Trophoblast cell (in vitro differentiated cells and primary cell): ENCODE data around the gene DBF4B.

Experiments used
- DNase-seq, 2 donors: peaks; one replicate each; pipeline ENCODE4 v3.0.0-alpha.2; 2016
- H2AFZ ChIP-seq: 2 replicates; pipeline ENCODE4 v1.6.1; 2013; ENCODE audit warnings: low read length, moderate library complexity, mild to moderate bottlenecking; ENCODE audit not compliant: insufficient read depth, poor library complexity
- H2AK5ac ChIP-seq: 2 replicates; pipeline ENCODE4 v1.6.1; 2013; ENCODE audit warnings: mild to moderate bottlenecking, low read length
- H2BK120ac ChIP-seq: 2 replicates; pipeline ENCODE4 v1.6.1; 2013; ENCODE audit warnings: low read length, mild to moderate bottlenecking, moderate library complexity; ENCODE audit not compliant: insufficient read depth, poor library complexity
- H2BK12ac ChIP-seq: 2 replicates; pipeline ENCODE4 v1.6.1; 2013; ENCODE audit warnings: mild to moderate bottlenecking, low read length, moderate library complexity
- H2BK5ac ChIP-seq: 2 replicates; pipeline ENCODE4 v1.6.1; 2013; ENCODE audit warnings: low read length, low read depth, moderate library complexity, mild to moderate bottlenecking; ENCODE audit not compliant: poor library complexity
- H3K14ac ChIP-seq: 2 replicates; pipeline ENCODE4 v1.6.1; 2013; ENCODE audit warnings: mild to moderate bottlenecking, low read length
- H3K18ac ChIP-seq: 2 replicates; pipeline ENCODE4 v1.6.1; 2013; ENCODE audit warnings: mild to moderate bottlenecking, low read length
- H3K23ac ChIP-seq: 2 replicates; pipeline ENCODE4 v1.6.1; 2013; ENCODE audit warnings: low read length
- H3K27ac ChIP-seq: 2 replicates; pipeline ENCODE4 v1.5.1; 2013; ENCODE audit warnings: low read depth, mild to moderate bottlenecking, inconsistent platforms, low read length, moderate library complexity
- H3K27me3 ChIP-seq: 2 replicates; pipeline ENCODE4 v1.6.1; 2013; ENCODE audit warnings: inconsistent platforms, mild to moderate bottlenecking, low read length, moderate library complexity; ENCODE audit not compliant: insufficient read depth
- H3K36me3 ChIP-seq, 2 experiments: 1 replicate in 1 of 2; 2 replicates in 1 of 2; pipeline ENCODE4 v1.6.1; 2013; ENCODE audit warnings: low read length in 2 of 2, mild to moderate bottlenecking in 2 of 2, moderate library complexity in 1 of 2; ENCODE audit not compliant: insufficient read depth in 2 of 2, control insufficient read depth in 1 of 2
- H3K4ac ChIP-seq: 2 replicates; pipeline ENCODE4 v1.6.1; 2013; ENCODE audit warnings: low read depth, mild to moderate bottlenecking, low read length, moderate library complexity
- H3K4me1 ChIP-seq, 2 experiments: 1 replicate in 1 of 2; 2 replicates in 1 of 2; pipeline ENCODE4 v1.6.1; 2013; ENCODE audit warnings: low read length in 2 of 2, mild to moderate bottlenecking in 2 of 2, moderate library complexity in 1 of 2; ENCODE audit not compliant: insufficient read depth in 2 of 2, control insufficient read depth in 1 of 2
- H3K4me2 ChIP-seq: 2 replicates; pipeline ENCODE4 v1.6.1; 2013; ENCODE audit warnings: inconsistent platforms, mild to moderate bottlenecking, low read length, moderate library complexity
- H3K4me3 ChIP-seq: 2 replicates; pipeline ENCODE4 v1.5.1; 2013; ENCODE audit warnings: mild to moderate bottlenecking, low read depth, low read length, inconsistent platforms
- H3K79me1 ChIP-seq: one replicate; pipeline ENCODE4 v1.6.1; 2013; ENCODE audit warnings: low read length
- H3K79me2 ChIP-seq: 2 replicates; pipeline ENCODE4 v1.6.1; 2013; ENCODE audit warnings: low read length, mild to moderate bottlenecking; ENCODE audit not compliant: control insufficient read depth, insufficient read depth, poor library complexity
- H3K9ac ChIP-seq: 2 replicates; pipeline ENCODE4 v1.6.1; 2013; ENCODE audit warnings: mild to moderate bottlenecking, low read length
- H3K9me3 ChIP-seq: 2 replicates; pipeline ENCODE4 v1.6.1; 2013; ENCODE audit warnings: low read depth, mild to moderate bottlenecking, control low read depth, inconsistent platforms, low read length; ENCODE audit not compliant: insufficient read depth
- H4K12ac ChIP-seq: 2 replicates; pipeline ENCODE4 v1.6.1; 2013; ENCODE audit warnings: low read depth, mild to moderate bottlenecking, low read length, moderate library complexity
- H4K8ac ChIP-seq: 2 replicates; pipeline ENCODE4 v1.6.1; 2013; ENCODE audit warnings: low read depth, mild to moderate bottlenecking, low read length, moderate library complexity
- H4K91ac ChIP-seq: one replicate; pipeline ENCODE4 v1.6.1; 2013; ENCODE audit warnings: low read depth, mild to moderate bottlenecking, low read length, moderate library complexity
- WGBS: extraction: QIAGEN DNeasy Blood & Tissue Kit; methylation state at CpG from one replicate; pipeline ENCODE4 v1.1.7; 2013; ENCODE audit warnings: missing lambda C conversion rate; ENCODE audit not compliant: insufficient read length, insufficient coverage; ENCODE audit errors: extremely low coverage; 5-methylcytosine and 5-hydroxymethylcytosine counted together

Gene DBF4B

DNA sequence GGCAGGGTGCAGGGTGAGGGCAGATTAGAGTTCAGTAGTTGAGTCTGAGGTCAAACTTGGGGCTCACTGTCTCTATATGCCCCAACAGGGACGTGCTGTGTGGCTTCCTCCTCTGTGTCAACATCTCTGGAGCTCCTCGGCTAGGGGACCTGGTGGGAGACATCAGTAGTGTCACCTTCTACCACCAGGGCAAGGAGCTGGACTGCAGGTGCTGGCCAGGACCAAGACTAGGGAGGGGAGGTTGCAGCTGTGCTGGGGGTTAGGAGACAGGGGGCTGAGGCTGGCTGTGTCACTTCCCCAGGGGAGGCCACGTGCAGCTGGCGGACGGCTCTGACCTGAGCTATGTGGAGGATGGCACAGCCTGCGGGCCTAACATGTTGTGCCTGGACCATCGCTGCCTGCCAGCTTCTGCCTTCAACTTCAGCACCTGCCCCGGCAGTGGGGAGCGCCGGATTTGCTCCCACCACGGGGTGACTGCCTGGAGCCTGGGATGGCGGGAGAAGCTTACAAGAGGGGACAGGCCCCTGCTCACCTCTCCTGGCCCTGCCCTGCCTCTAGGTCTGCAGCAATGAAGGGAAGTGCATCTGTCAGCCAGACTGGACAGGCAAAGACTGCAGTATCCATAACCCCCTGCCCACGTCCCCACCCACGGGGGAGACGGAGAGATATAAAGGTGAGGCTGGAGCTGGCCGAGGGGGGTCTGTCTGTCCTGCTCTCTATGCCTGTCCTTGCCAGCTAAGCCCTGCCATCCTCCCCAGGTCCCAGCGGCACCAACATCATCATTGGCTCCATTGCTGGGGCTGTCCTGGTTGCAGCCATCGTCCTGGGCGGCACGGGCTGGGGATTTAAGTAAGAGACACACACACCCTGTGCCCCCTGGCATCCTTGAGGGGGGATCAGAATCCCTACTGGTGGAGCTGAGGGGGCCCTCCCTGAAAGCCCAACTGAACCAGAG lies 69.2 kb downstream of the DBF4B start:
- H3K27me3 ChIP-seq = peaks cover 2% of the 10 kb centered on the region
- no peak overlapping the region for H3K4me3 ChIP-seq
- no peak overlapping the region for H2AFZ ChIP-seq
- no peaks in the 10 kb centered on the region for H3K79me2 ChIP-seq
- H3K18ac ChIP-seq = no peak overlapping the region
- H4K91ac ChIP-seq = no peak overlapping the region
- no peaks in the 10 kb centered on the region for H3K9me3 ChIP-seq
- H2AK5ac ChIP-seq = no peak overlapping the region
- H4K8ac ChIP-seq = no peak overlapping the region
- no peak overlapping the region for H2BK5ac ChIP-seq
- no peak overlapping the region for H3K4me2 ChIP-seq
- no peak overlapping the region for H3K14ac ChIP-seq
- no peak overlapping the region for H3K23ac ChIP-seq
- no peak overlapping the region for H2BK12ac ChIP-seq
- no CpG with 5 or more reads among the region's 20 CpGs for WGBS
- peaks cover 4 to 11% of the 10 kb centered on the region in 2 experiments for H3K4me1 ChIP-seq
- H3K9ac ChIP-seq = no peak overlapping the region
- H3K79me1 ChIP-seq = no peaks in the 10 kb centered on the region
- no peak overlapping the region for H2BK120ac ChIP-seq
- H4K12ac ChIP-seq = no peak overlapping the region
- no peak for DNase-seq
- H3K36me3 ChIP-seq = no peaks in the 10 kb centered on the region
- H3K4ac ChIP-seq = no peak overlapping the region
- H3K27ac ChIP-seq = no peak overlapping the region

DNA sequence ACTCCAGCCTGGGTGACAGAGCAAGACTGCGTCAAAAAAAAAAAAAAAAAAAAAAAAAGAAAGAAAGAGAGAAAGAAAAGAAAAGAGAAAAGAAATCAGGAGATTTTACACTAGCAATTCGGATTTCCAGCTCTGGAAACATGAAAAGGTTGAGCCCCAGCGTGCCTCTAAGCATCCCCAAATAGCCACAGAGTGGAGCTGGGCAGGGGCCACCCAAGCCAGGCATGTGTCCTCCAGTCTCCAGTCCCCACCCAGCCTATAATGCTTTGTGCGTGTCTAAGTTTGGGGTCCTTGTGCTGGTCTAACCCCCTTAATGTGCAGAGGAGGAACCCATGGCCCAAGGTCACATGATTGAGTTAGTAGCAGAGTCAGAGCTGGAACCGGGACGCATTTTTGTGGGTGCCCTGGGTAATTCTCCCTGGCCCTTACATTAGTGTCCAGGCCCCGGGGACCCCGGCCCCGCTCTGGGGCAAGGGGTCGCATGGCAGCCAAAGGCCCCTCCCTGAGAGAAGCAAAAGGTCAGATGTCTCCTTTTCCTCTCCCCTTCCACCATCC lies 70.3 kb downstream of the DBF4B start:
- Histone ChIP-seq H4K91ac (no peak overlapping the region), H2AFZ (no peak overlapping the region), H3K27me3 (peaks cover 2% of the 10 kb centered on the region), H3K36me3 (no peaks in the 10 kb centered on the region), H3K23ac (no peak overlapping the region), H3K79me1 (no peaks in the 10 kb centered on the region), H2BK12ac (no peak overlapping the region), H3K4me2 (peak overlapping the region; percentile 85), H3K79me2 (no peaks in the 10 kb centered on the region), H4K12ac (no peak overlapping the region), H3K4ac (no peak overlapping the region), H3K9me3 (no peaks in the 10 kb centered on the region), H2BK5ac (no peak overlapping the region), H3K27ac (no peak overlapping the region), H3K4me1 (peaks cover 4 to 11% of the 10 kb centered on the region in 2 experiments), H3K4me3 (no peak overlapping the region), H3K9ac (no peak overlapping the region), H3K18ac (no peak overlapping the region), H3K14ac (no peak overlapping the region), H2AK5ac (no peak overlapping the region), H2BK120ac (no peak overlapping the region), H4K8ac (no peak overlapping the region)
- DNase-seq = no peak
- no CpG with 5 or more reads among the region's 10 CpGs for WGBS

DNA sequence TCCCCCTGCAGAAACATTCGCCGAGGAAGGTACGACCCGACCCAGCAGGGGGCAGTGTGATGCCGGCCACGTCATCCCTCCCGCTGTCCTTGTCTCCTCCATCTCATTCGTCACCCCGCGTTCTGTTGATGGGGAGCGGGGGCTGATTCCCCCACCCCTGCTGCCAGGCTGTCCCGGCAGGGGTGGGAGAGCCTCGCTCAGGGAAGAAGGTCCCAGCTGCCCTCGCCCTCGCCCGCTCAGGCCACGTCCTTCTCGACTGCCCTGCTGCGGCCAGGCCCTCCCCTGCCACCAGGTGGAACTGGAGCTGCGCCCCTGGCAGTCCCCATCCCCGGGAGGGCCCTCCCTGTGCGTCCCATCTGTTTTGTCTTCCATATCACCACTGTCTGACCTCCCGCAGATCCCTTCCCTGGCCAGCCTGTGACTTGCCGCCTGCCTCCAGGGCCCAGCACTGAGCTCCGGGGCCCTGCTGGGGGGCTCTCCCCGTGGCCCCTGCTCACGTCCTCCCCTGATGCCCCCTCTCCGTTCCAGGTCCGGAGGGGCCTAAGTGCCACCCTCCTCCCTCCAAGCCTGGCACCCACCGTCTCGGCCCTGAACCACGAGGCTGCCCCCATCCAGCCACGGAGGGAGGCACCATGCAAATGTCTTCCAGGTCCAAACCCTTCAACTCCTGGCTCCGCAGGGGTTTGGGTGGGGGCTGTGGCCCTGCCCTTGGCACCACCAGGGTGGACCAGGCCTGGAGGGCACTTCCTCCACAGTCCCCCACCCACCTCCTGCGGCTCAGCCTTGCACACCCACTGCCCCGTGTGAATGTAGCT lies 71.0 kb downstream of the DBF4B start:
- H3K79me1 ChIP-seq = no peaks in the 10 kb centered on the region
- H3K9ac ChIP-seq = no peak overlapping the region
- H2BK120ac ChIP-seq = no peak overlapping the region
- no peak overlapping the region for H3K23ac ChIP-seq
- no peak overlapping the region for H2AK5ac ChIP-seq
- H2AFZ ChIP-seq = peak overlapping the region; percentile 39
- H3K4ac ChIP-seq = no peak overlapping the region
- peak overlapping the region; percentile 85 for H3K4me2 ChIP-seq
- no peaks in the 10 kb centered on the region for H3K36me3 ChIP-seq
- peaks cover 4 to 11% of the 10 kb centered on the region in 2 experiments for H3K4me1 ChIP-seq
- no peaks in the 10 kb centered on the region for H3K79me2 ChIP-seq
- H4K8ac ChIP-seq = peak overlapping the region; percentile 7
- no peak overlapping the region for H4K12ac ChIP-seq
- no peak overlapping the region for H2BK5ac ChIP-seq
- peaks cover 2% of the 10 kb centered on the region for H3K27me3 ChIP-seq
- H3K18ac ChIP-seq = no peak overlapping the region
- peak; percentile 54 to 78 for DNase-seq
- H3K9me3 ChIP-seq = no peaks in the 10 kb centered on the region
- no peak overlapping the region for H3K27ac ChIP-seq
- H4K91ac ChIP-seq = no peak overlapping the region
- H2BK12ac ChIP-seq = no peak overlapping the region
- WGBS = no CpG with 5 or more reads among the region's 36 CpGs
- peak overlapping the region; percentile 53 for H3K4me3 ChIP-seq
- no peak overlapping the region for H3K14ac ChIP-seq

DNA sequence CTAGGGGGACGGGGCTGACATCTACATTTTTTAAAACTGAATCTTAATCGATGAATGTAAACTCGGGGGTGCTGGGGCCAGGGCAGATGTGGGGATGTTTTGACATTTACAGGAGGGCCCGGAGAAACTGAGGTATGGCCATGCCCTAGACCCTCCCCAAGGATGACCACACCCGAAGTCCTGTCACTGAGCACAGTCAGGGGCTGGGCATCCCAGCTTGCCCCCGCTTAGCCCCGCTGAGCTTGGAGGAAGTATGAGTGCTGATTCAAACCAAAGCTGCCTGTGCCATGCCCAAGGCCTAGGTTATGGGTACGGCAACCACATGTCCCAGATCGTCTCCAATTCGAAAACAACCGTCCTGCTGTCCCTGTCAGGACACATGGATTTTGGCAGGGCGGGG lies 71.7 kb downstream of the DBF4B start:
- H3K9me3 ChIP-seq = no peaks in the 10 kb centered on the region
- H3K79me1 ChIP-seq = no peaks in the 10 kb centered on the region
- no peak overlapping the region for H2BK12ac ChIP-seq
- no peaks in the 10 kb centered on the region for H3K36me3 ChIP-seq
- no peak overlapping the region for H3K23ac ChIP-seq
- no peak overlapping the region for H3K27ac ChIP-seq
- H4K12ac ChIP-seq = no peak overlapping the region
- H3K4ac ChIP-seq = no peak overlapping the region
- no peak overlapping the region for H2AK5ac ChIP-seq
- no peak overlapping the region for H3K4me2 ChIP-seq
- H3K4me1 ChIP-seq = peaks cover under 1 to 8% of the 10 kb centered on the region in 2 experiments
- no peak overlapping the region for H3K14ac ChIP-seq
- no peak overlapping the region for H2BK5ac ChIP-seq
- no peak overlapping the region for H4K91ac ChIP-seq
- no peak for DNase-seq
- H2BK120ac ChIP-seq = no peak overlapping the region
- no peak overlapping the region for H3K9ac ChIP-seq
- H2AFZ ChIP-seq = no peak overlapping the region
- WGBS = no CpG with 5 or more reads among the region's 12 CpGs
- no peak overlapping the region for H3K18ac ChIP-seq
- H4K8ac ChIP-seq = no peak overlapping the region
- no peak overlapping the region for H3K4me3 ChIP-seq
- H3K27me3 ChIP-seq = peaks cover 2% of the 10 kb centered on the region
- H3K79me2 ChIP-seq = no peaks in the 10 kb centered on the region
